ENCODE measurements around the gene TTC19.
"Not testable (repeated sequence)": the region's sequence is repeated elsewhere in the genome, so short reads cannot be mapped to it uniquely, and the experiment has no call there.

The TTC19 gene

GRCh38 chr17:15973834-15974233 is 25.8 kb upstream of the TTC19 start:
- DNase-seq, result no peak

- no peak for DNase-seq
These were observed 21.7 kb upstream of the TTC19 start for GRCh38 chr17:15977894-15978293.

GRCh38 chr17:15978606-15979005 is 21.0 kb upstream of the TTC19 start:
- DNase-seq, result no peak

- not testable (repeated sequence) for DNase-seq
These were observed 20.6 kb upstream of the TTC19 start for GRCh38 chr17:15979013-15979412.

DNA sequence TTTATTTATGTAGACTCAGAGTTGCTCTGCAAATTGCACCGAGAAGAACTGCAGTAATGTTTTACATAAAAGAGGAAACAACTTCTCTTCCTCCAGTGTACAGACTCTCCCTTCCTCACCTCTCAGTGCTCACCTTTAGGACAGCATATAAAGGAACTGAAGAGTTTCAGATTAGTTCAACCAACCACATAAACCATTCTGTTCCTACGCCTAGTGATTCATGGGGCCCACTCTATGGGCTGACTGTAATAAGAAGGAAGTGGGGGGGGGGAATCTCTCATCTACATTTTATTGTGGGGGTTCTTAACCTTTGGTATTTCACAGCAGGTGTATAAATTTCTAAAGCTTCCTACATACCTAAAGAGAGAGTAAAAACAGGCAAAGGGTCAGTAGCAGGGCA is 18.4 kb upstream of the TTC19 start:
- peak in 1 of 2 donors; percentile 18 for DNase-seq

GRCh38 chr17:15981646-15982580 is 17.7 kb upstream of the TTC19 start:
- no peak for DNase-seq

GRCh38 chr17:15996322-15996721 is 3.3 kb upstream of the TTC19 start:
- no peak for DNase-seq

DNA sequence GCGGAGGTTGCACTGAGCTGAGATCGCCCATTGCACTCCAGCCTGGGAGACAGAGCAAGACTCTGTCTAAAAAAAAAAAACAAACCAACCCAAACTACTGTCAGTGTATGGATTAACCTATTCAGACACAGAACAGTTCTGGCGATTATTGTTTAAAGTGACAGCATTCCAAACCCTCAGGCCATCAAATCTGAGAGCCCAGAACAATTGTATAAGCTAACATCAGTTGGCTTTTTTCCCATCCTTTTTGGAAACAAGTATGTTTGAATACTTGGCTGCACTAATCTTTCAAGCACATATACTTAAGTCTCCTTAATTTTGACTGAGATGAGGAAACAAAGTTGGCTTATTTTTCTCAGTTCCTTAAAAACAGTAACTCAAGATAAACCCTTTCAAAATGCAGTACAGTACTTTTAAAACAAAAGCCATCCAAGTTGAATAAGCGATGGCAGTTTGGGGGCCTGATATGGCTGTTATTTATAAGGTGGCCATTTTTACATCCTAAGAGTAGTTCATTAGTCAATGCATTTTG is 1.5 kb upstream of the TTC19 start:
- no peak for DNase-seq

GRCh38 chr17:15999974-16000827 is 577 bp downstream of the TTC19 start:
- no peak for DNase-seq

- no peak for DNase-seq
These were observed 1.7 kb downstream of the TTC19 start for GRCh38 chr17:16001226-16001897.

GRCh38 chr17:16002708-16003260 is 3.2 kb downstream of the TTC19 start:
- no peak for DNase-seq

DNA sequence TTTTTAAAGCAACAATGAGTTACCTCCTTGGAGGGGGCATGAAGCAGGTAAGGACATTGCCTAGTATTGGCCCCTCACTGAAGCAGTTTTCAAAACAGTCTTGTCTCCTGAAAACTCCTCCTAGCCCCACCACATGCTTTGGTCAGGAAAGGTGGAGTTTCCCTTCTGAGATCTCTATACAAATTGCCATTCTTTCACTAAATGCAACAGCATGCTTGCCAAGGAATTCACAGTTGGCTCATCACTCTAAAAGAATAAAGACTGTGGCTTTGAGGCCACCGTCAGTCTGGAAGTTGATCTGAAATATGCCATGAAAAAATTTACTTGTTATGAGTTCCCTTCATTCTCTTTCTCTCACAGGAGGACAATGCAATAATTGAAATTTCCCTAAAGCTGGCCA is 4.2 kb downstream of the TTC19 start:
- no peak for DNase-seq

GRCh38 chr17:16005636-16006035 is 6.0 kb downstream of the TTC19 start:
- no peak for DNase-seq

DNA sequence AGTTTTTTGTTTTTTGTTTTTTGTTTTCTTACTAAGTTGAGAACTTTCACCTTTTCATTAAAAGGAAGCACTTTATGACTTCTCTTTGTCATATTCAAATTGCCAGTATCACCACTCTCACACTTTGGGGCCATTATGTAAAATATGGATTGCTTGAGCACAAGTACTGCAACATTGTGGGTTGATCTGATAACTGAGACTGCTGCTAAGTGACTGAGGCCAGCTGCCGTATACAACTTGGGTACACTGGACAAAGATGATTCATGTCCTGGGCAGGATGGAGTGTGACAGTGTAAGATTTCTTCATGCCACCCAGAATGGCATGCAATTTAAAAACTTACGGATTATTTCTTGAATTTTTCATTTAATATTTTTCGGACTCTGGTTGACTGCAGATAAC is 7.8 kb downstream of the TTC19 start:
- no peak for DNase-seq

GRCh38 chr17:16013943-16014407 is 14.4 kb downstream of the TTC19 start:
- DNase-seq, result no peak

- no peak for DNase-seq
These were observed 19.7 kb downstream of the TTC19 start for GRCh38 chr17:16019347-16019746.

- DNase-seq, result no peak
These were observed 24.3 kb downstream of the TTC19 start for GRCh38 chr17:16023881-16024280.

- DNase-seq, result no peak
These were observed 25.6 kb downstream of the TTC19 start for GRCh38 chr17:16025202-16025601.

GRCh38 chr17:16026895-16027294 is 27.3 kb downstream of the TTC19 start:
- no peak for DNase-seq

GRCh38 chr17:16027708-16028584 is 28.3 kb downstream of the TTC19 start:
- DNase-seq, result peak; percentile 49 to 56

DNA sequence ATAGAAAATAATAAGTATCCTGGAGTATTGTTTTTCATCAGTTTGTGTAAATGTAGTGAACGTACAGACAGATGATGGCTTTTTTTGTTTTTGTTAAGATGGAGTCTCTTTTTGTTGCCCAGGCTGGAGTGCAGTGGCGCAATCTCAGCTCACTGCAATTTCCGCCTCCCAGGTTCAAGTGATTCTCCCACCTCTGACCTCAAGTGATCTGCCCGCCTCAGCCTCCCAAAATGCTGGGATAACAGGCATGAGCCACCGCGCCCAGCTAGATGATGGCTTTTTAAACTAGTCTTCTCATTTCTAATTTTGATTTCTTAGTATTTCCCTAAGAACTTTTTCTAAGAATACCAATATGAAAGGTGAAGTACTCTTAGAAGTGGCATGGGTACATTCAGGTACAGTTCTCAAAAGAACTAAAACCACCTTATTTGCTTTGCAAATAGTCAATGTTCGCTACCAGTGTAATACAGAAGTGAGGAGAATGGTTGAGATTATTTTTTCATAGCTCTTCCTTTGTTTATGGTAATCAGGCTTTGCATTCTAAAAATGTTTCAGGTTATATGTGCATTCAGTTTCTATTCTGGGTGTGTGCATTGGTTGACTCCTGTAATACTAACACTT is 34.2 kb downstream of the TTC19 start:
- no peak for DNase-seq

Data from activated CD4-positive, alpha-beta T cell treated with anti-CD3 and anti-CD28 coated beads for 4 hours (primary cell).